GM23338 (cell line): Measurements from ENCODE around the gene WDR33. TPM values are rescaled to one million over a fixed set of nuclear protein-coding genes. Genes with fewer than 3 reads are reported as not detected.

Experiments
- ATAC-seq: fragments of 200-7000 bp; cut with Tn5 transposase; 3 replicates; pipeline ENCODE4 v1.9.1; 2020
- DNase-seq: peaks from one replicate; pipeline ENCODE4 v3.0.0-alpha.2; 2015; ENCODE audit warnings: low spot score
- H2AFZ ChIP-seq: fragments of 200-600 bp; sonication (generic); 2 replicates; pipeline ENCODE4 v1.8.0; 2016; ENCODE audit warnings: antibody characterized with exemption, mild to moderate bottlenecking, moderate library complexity
- H3F3A ChIP-seq: fragments of 200-600 bp; sonication (generic); replicated peaks from 2 replicates; pipeline ENCODE4 v1.8.0; 2017; ENCODE audit warnings: antibody characterized with exemption, mixed run types, low read depth
- H3K27ac ChIP-seq: fragments of 200-600 bp; sonication (generic); 2 replicates; pipeline ENCODE4 v1.6.1; 2016; ENCODE audit warnings: low read depth
- H3K27me3 ChIP-seq: fragments of 200-600 bp; sonication (generic); 2 replicates; pipeline ENCODE4 v1.8.0; 2016; ENCODE audit warnings: mild to moderate bottlenecking, mixed run types, moderate library complexity; ENCODE audit not compliant: insufficient read depth
- H3K36me3 ChIP-seq: fragments of 200-600 bp; sonication (generic); 2 replicates; pipeline ENCODE4 v1.8.0; 2016; ENCODE audit warnings: mild to moderate bottlenecking; ENCODE audit not compliant: insufficient read depth
- H3K4me1 ChIP-seq: fragments of 200-600 bp; sonication (generic); 2 replicates; pipeline ENCODE4 v1.8.0; 2016; ENCODE audit warnings: mild to moderate bottlenecking, moderate library complexity; ENCODE audit not compliant: insufficient read depth
- H3K4me2 ChIP-seq: fragments of 200-600 bp; sonication (generic); 2 replicates; pipeline ENCODE4 v1.7.1; 2017; ENCODE audit warnings: mixed run types
- H3K4me3 ChIP-seq: fragments of 200-600 bp; sonication (generic); 2 replicates; pipeline ENCODE4 v1.6.1; 2016; ENCODE audit warnings: mixed run types
- H3K79me2 ChIP-seq: fragments of 200-600 bp; sonication (generic); replicated peaks from 2 replicates; pipeline ENCODE4 v1.8.0; 2017; ENCODE audit warnings: mild to moderate bottlenecking; ENCODE audit not compliant: insufficient read depth
- H3K9me2 ChIP-seq: fragments of 200-600 bp; sonication (generic); 2 replicates; pipeline ENCODE4 v1.8.0; 2017; ENCODE audit not compliant: insufficient read depth
- H4K20me1 ChIP-seq: fragments of 200-600 bp; sonication (generic); replicated peaks from 2 replicates; pipeline ENCODE4 v1.8.0; 2017; ENCODE audit warnings: mild to moderate bottlenecking; ENCODE audit not compliant: insufficient read depth
- H3K27ac Mint-ChIP-seq: 2 replicates; pipeline ENCODE4 v1.8.0; 2020; ENCODE audit warnings: inconsistent platforms, mild to moderate bottlenecking, moderate library complexity, mixed read lengths
- H3K27me3 Mint-ChIP-seq: 3 replicates; pipeline ENCODE4 v1.8.0; 2022; ENCODE audit warnings: low read depth, mild to moderate bottlenecking, moderate library complexity, mixed read lengths, inconsistent platforms; ENCODE audit not compliant: insufficient read depth, poor library complexity
- H3K36me3 Mint-ChIP-seq: 3 replicates; pipeline ENCODE4 v1.8.0; 2021; ENCODE audit warnings: low read depth, mild to moderate bottlenecking, inconsistent platforms, moderate library complexity, mixed read lengths
- H3K4me1 Mint-ChIP-seq: 3 replicates; pipeline ENCODE4 v1.8.0; 2020; ENCODE audit warnings: mild to moderate bottlenecking, inconsistent platforms, mixed read lengths
- H3K4me3 Mint-ChIP-seq: 3 replicates; pipeline ENCODE4 v1.8.0; 2021; ENCODE audit warnings: moderate library complexity, mild to moderate bottlenecking, inconsistent platforms, mixed read lengths
- H3K9me3 Mint-ChIP-seq: 3 replicates; pipeline ENCODE4 v1.8.0; 2020; ENCODE audit warnings: moderate library complexity, mild to moderate bottlenecking, inconsistent platforms, mixed read lengths
- CREB1 ChIP-seq: fragments of 250-450 bp; sonication (Bioruptor Pico); IDR thresholded peaks from 2 replicates; pipeline ENCODE4 v1.5.0; 2020; ENCODE audit warnings: low read depth, mild to moderate bottlenecking, moderate library complexity
- EZH2 ChIP-seq: fragments of 200-600 bp; sonication (generic); IDR thresholded peaks from one replicate; pipeline ENCODE4 v1.8.0; 2017; ENCODE audit warnings: antibody characterized with exemption, mild to moderate bottlenecking, low read depth; ENCODE audit not compliant: unreplicated experiment
- JUNB ChIP-seq: IDR thresholded peaks from one replicate; pipeline ENCODE4 v1.6.1; 2016; ENCODE audit warnings: antibody characterized with exemption; ENCODE audit not compliant: unreplicated experiment
- NANOG ChIP-seq: IDR thresholded peaks from 2 replicates; pipeline ENCODE4 v1.6.1; 2016; ENCODE audit warnings: antibody characterized with exemption, borderline replicate concordance
- POLR2AphosphoS5 ChIP-seq: IDR thresholded peaks from 2 replicates; pipeline ENCODE4 v1.6.1; 2016; ENCODE audit warnings: antibody characterized with exemption, low read depth
- STAT1 ChIP-seq: IDR thresholded peaks from one replicate; pipeline ENCODE4 v1.6.1; 2016; ENCODE audit warnings: antibody characterized with exemption; ENCODE audit not compliant: unreplicated experiment
- ZNF114 ChIP-seq: fragments of 250-450 bp; sonication (Bioruptor Pico); IDR thresholded peaks from 2 replicates; pipeline ENCODE4 v1.5.0; 2020; ENCODE audit warnings: mild to moderate bottlenecking, moderate library complexity
- ZNF331 ChIP-seq: fragments of 250-450 bp; sonication (Bioruptor Pico); IDR thresholded peaks from 2 replicates; pipeline ENCODE4 v1.5.0; 2020; ENCODE audit warnings: low read depth, mild to moderate bottlenecking, moderate library complexity
- polyA plus RNA-seq: library from polyadenylated mRNA; unstranded; fragments of >200 nt; fragmentation: Nextera tagmentation; extraction: Ambion mirVana; gene quantifications from 2 replicates; pipeline ENCODE4 v1.2.1, GENCODE V29; 2016
- total RNA-seq: library from RNA; depleted of rRNA; stranded (reverse); fragments of >200 nt; shearing (Covaris generic); gene quantifications from 2 replicates; pipeline ENCODE4 v1.2.3, GENCODE V29; 2014
- TF ChIP-seq, protein P1 (sequence below): IDR thresholded peaks from one replicate; pipeline ENCODE4 v1.6.1; 2018; ENCODE audit warnings: antibody characterized with exemption; ENCODE audit not compliant: unreplicated experiment
- TF ChIP-seq, protein P2 (sequence below), 2 experiments: fragments of 200-600 bp in 1 of 2; sonication (generic) in 1 of 2; conservative IDR thresholded peaks; 2 replicates each; pipeline versions ENCODE4 v1.5.1 to v1.6.1; 2016 to 2017; ENCODE audit warnings: antibody characterized with exemption in 2 of 2, low read depth in 2 of 2, mild to moderate bottlenecking in 2 of 2, moderate library complexity in 1 of 2
- TF ChIP-seq, protein P3 (sequence below): IDR thresholded peaks from 2 replicates; pipeline ENCODE4 v1.6.1; 2016; ENCODE audit warnings: antibody characterized with exemption
- TF ChIP-seq, protein P4 (sequence below): fragments of 250-450 bp; sonication (Bioruptor Pico); IDR thresholded peaks from 2 replicates; pipeline ENCODE4 v1.5.0; 2020; ENCODE audit warnings: mild to moderate bottlenecking, moderate library complexity

Gene WDR33
- total and polyA plus RNA-seq, 2 experiments from 2014 or later = 37.2 to 54.7 TPM

DNA sequence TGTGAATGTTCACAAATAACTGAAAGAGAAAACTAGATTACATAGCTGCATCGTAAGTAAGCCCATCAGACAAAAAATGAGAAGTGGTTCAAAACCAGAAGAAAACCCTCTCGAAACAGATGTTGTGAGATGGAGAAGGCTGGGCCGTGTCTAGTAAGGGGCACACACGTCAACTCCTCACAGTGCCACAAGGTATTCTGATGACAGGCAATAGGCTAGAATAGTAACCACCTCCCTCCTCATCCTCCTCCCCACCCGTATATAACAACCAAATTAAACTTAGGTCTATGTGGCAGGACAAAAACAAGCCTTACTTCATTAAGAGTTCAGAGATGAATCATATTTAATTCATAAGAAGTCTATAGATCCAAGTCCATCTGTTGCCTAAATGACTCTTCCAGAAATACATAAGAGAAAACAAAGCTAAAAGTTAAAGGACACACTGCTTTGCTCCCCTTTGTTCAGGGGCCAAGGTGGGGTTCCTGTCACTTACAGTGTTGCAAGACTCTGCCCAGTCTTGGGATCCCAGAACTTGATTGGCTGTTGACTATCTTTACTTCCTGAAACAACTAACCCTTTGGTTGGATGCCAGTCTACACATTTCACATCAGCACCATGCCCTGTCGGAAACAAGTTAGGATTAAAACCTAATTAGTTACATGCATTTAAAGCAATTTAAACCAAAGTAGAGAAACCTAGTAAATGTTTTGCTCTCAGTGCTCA is 84.7 kb downstream of the WDR33 start (continued):
- TF ChIP-seq, protein P1, sequence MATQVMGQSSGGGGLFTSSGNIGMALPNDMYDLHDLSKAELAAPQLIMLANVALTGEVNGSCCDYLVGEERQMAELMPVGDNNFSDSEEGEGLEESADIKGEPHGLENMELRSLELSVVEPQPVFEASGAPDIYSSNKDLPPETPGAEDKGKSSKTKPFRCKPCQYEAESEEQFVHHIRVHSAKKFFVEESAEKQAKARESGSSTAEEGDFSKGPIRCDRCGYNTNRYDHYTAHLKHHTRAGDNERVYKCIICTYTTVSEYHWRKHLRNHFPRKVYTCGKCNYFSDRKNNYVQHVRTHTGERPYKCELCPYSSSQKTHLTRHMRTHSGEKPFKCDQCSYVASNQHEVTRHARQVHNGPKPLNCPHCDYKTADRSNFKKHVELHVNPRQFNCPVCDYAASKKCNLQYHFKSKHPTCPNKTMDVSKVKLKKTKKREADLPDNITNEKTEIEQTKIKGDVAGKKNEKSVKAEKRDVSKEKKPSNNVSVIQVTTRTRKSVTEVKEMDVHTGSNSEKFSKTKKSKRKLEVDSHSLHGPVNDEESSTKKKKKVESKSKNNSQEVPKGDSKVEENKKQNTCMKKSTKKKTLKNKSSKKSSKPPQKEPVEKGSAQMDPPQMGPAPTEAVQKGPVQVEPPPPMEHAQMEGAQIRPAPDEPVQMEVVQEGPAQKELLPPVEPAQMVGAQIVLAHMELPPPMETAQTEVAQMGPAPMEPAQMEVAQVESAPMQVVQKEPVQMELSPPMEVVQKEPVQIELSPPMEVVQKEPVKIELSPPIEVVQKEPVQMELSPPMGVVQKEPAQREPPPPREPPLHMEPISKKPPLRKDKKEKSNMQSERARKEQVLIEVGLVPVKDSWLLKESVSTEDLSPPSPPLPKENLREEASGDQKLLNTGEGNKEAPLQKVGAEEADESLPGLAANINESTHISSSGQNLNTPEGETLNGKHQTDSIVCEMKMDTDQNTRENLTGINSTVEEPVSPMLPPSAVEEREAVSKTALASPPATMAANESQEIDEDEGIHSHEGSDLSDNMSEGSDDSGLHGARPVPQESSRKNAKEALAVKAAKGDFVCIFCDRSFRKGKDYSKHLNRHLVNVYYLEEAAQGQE = no peak
- TF ChIP-seq EZH2 (no peak), ZNF331 (CRISPR knock-in tag) (no peak), POLR2AphosphoS5 (no peak), CREB1 (CRISPR knock-in tag) (no peak), NANOG (no peak), STAT1 (no peak), JUNB (no peak)
- TF ChIP-seq, protein P2, sequence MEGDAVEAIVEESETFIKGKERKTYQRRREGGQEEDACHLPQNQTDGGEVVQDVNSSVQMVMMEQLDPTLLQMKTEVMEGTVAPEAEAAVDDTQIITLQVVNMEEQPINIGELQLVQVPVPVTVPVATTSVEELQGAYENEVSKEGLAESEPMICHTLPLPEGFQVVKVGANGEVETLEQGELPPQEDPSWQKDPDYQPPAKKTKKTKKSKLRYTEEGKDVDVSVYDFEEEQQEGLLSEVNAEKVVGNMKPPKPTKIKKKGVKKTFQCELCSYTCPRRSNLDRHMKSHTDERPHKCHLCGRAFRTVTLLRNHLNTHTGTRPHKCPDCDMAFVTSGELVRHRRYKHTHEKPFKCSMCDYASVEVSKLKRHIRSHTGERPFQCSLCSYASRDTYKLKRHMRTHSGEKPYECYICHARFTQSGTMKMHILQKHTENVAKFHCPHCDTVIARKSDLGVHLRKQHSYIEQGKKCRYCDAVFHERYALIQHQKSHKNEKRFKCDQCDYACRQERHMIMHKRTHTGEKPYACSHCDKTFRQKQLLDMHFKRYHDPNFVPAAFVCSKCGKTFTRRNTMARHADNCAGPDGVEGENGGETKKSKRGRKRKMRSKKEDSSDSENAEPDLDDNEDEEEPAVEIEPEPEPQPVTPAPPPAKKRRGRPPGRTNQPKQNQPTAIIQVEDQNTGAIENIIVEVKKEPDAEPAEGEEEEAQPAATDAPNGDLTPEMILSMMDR (conservative IDR thresholded peaks at IDR 0.05; ENCODE audit: low read depth in 2 of 2) = no peak
- TF ChIP-seq, protein P3, sequence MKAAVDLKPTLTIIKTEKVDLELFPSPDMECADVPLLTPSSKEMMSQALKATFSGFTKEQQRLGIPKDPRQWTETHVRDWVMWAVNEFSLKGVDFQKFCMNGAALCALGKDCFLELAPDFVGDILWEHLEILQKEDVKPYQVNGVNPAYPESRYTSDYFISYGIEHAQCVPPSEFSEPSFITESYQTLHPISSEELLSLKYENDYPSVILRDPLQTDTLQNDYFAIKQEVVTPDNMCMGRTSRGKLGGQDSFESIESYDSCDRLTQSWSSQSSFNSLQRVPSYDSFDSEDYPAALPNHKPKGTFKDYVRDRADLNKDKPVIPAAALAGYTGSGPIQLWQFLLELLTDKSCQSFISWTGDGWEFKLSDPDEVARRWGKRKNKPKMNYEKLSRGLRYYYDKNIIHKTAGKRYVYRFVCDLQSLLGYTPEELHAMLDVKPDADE = no peak

DNA sequence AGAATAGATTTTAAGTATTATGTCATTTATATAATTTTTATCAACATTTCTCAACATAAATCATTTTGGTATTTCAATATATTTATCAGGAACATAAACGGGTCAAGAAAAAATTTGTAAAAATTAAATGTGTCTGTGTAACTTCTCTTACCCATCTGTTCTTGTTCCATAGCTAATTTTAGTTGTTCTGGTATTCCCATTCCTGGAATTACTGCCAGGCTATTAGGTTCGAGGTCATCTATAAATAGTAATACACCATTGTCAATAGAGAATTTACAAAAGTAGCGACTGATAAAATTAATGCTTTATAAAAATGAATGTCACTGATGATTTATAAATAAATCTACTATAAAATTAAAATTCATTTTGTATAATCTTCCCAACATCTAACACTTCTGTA is 88.2 kb downstream of the WDR33 start:
- Mint-ChIP-seq H3K9me3 (no peaks in the 10 kb centered on the region), H3K27me3 (peaks cover 3% of the 10 kb centered on the region), H3K27ac (no peak overlapping the region), H3K4me1 (no peaks in the 10 kb centered on the region), H3K36me3 (peaks cover 51% of the 10 kb centered on the region), H3K4me3 (no peak overlapping the region)
- H3K27me3 ChIP-seq = no peaks in the 10 kb centered on the region
- 0 out of 2 replicates have a peak, but pooled peaks cover 3% of the 10 kb centered on the region for H3K4me1 ChIP-seq
- no peaks in the 10 kb centered on the region for H3K9me2 ChIP-seq
- DNase-seq (no peak), ATAC-seq (no peak)
- no peak overlapping the region for H3K4me3 ChIP-seq
- peaks cover 56% of the 10 kb centered on the region for H3K36me3 ChIP-seq
- no peak overlapping the region for H3K4me2 ChIP-seq
- H3F3A ChIP-seq = no peaks in the 10 kb centered on the region
- no peak overlapping the region for H3K27ac ChIP-seq
- H2AFZ ChIP-seq = no peak overlapping the region
- peaks cover 4% of the 10 kb centered on the region; the same call in 1 of the 2 replicates for H4K20me1 ChIP-seq
- H3K79me2 ChIP-seq = no peaks in the 10 kb centered on the region
- no peak for TF ChIP-seq EZH2
- TF ChIP-seq CREB1 (CRISPR knock-in tag) = no peak
- TF ChIP-seq ZNF114 = no peak
- no peak for TF ChIP-seq NANOG
- TF ChIP-seq, protein P4, sequence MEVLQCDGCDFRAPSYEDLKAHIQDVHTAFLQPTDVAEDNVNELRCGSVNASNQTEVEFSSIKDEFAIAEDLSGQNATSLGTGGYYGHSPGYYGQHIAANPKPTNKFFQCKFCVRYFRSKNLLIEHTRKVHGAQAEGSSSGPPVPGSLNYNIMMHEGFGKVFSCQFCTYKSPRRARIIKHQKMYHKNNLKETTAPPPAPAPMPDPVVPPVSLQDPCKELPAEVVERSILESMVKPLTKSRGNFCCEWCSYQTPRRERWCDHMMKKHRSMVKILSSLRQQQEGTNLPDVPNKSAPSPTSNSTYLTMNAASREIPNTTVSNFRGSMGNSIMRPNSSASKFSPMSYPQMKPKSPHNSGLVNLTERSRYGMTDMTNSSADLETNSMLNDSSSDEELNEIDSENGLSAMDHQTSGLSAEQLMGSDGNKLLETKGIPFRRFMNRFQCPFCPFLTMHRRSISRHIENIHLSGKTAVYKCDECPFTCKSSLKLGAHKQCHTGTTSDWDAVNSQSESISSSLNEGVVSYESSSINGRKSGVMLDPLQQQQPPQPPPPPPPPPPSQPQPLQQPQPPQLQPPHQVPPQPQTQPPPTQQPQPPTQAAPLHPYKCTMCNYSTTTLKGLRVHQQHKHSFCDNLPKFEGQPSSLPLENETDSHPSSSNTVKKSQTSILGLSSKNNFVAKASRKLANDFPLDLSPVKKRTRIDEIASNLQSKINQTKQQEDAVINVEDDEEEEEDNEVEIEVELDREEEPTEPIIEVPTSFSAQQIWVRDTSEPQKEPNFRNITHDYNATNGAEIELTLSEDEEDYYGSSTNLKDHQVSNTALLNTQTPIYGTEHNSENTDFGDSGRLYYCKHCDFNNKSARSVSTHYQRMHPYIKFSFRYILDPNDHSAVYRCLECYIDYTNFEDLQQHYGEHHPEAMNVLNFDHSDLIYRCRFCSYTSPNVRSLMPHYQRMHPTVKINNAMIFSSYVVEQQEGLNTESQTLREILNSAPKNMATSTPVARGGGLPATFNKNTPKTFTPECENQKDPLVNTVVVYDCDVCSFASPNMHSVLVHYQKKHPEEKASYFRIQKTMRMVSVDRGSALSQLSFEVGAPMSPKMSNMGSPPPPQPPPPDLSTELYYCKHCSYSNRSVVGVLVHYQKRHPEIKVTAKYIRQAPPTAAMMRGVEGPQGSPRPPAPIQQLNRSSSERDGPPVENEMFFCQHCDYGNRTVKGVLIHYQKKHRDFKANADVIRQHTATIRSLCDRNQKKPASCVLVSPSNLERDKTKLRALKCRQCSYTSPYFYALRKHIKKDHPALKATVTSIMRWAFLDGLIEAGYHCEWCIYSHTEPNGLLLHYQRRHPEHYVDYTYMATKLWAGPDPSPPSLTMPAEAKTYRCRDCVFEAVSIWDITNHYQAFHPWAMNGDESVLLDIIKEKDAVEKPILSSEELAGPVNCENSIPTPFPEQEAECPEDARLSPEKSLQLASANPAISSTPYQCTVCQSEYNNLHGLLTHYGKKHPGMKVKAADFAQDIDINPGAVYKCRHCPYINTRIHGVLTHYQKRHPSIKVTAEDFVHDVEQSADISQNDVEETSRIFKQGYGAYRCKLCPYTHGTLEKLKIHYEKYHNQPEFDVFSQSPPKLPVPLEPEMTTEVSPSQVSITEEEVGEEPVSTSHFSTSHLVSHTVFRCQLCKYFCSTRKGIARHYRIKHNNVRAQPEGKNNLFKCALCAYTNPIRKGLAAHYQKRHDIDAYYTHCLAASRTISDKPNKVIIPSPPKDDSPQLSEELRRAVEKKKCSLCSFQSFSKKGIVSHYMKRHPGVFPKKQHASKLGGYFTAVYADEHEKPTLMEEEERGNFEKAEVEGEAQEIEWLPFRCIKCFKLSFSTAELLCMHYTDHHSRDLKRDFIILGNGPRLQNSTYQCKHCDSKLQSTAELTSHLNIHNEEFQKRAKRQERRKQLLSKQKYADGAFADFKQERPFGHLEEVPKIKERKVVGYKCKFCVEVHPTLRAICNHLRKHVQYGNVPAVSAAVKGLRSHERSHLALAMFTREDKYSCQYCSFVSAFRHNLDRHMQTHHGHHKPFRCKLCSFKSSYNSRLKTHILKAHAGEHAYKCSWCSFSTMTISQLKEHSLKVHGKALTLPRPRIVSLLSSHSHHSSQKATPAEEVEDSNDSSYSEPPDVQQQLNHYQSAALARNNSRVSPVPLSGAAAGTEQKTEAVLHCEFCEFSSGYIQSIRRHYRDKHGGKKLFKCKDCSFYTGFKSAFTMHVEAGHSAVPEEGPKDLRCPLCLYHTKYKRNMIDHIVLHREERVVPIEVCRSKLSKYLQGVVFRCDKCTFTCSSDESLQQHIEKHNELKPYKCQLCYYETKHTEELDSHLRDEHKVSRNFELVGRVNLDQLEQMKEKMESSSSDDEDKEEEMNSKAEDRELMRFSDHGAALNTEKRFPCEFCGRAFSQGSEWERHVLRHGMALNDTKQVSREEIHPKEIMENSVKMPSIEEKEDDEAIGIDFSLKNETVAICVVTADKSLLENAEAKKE = no peak
- no peak for TF ChIP-seq JUNB
- TF ChIP-seq STAT1 = no peak
- no peak for TF ChIP-seq POLR2AphosphoS5
